Measurements from ENCODE around the gene FADS3. TPM values are rescaled to one million over a fixed set of nuclear protein-coding genes. Genes with fewer than 3 reads are reported as not detected.

Gene FADS3
- total and polyA plus RNA-seq, 2 of the 13 experiments (the other 11 are each of a cell fraction or from before 2014, with no cell fraction given), result 13.4 to 23.2 TPM

DNA sequence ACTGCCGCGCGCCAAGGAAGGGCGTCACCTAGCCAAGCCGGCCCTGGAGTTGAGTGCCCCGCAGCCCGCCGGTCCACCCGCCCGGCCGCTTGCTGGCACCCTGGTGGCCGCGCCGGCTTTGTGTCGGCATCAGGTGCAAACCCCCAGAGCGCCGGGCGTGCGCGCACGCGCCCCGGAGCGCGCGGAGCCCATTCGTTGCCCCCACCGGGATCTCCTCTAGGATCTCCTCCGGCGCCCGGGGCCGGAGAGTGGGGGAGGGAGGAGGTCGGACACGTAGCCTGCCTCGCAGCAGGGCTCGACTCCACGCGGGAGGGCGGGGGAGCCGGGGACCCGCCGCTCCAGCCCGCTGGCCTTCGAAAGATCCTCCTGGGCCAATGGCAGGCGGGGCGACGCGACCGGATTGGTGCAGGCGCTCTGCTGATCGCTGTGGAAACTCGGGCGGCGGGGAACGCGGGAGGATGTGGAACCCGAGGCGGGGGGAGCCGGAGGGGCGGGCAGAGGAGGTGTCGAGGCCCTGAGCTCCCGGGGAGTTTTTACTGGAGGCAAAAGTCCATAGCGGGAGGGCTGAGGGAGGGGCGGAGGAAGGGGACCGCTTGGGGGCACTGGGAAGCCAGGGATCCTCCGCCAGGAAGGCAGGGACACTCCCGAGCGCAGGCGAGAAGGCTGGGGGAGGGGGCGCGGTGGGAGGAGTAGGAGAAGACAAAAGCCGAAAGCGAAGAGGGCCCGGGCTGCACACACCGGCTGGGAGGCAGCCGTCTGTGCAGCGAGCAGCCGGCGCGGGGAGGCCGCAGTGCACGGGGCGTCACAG lies 63.6 kb downstream of the FADS3 start, which contains the start of gene FADS2 (continued):
- TF ChIP-seq, protein P1, sequence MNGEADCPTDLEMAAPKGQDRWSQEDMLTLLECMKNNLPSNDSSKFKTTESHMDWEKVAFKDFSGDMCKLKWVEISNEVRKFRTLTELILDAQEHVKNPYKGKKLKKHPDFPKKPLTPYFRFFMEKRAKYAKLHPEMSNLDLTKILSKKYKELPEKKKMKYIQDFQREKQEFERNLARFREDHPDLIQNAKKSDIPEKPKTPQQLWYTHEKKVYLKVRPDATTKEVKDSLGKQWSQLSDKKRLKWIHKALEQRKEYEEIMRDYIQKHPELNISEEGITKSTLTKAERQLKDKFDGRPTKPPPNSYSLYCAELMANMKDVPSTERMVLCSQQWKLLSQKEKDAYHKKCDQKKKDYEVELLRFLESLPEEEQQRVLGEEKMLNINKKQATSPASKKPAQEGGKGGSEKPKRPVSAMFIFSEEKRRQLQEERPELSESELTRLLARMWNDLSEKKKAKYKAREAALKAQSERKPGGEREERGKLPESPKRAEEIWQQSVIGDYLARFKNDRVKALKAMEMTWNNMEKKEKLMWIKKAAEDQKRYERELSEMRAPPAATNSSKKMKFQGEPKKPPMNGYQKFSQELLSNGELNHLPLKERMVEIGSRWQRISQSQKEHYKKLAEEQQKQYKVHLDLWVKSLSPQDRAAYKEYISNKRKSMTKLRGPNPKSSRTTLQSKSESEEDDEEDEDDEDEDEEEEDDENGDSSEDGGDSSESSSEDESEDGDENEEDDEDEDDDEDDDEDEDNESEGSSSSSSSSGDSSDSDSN (CRISPR knock-in tag; IDR thresholded peaks at IDR 0.05), result no peak
- TF ChIP-seq ZNF383 (CRISPR knock-in tag; IDR thresholded peaks at IDR 0.05; ENCODE audit: borderline replicate concordance) (no peak), RXRA (CRISPR knock-in tag; IDR thresholded peaks at IDR 0.05) (peak; percentile 7; the same call in 1 of the 2 replicates), KAT2B (IDR thresholded peaks at IDR 0.05; ENCODE audit: borderline replicate concordance, low read depth, low read length) (no peak), ZNF704 (CRISPR knock-in tag; IDR thresholded peaks at IDR 0.05; ENCODE audit: borderline replicate concordance) (peak; percentile 23; the same call in 1 of the 2 replicates), CENPX (CRISPR knock-in tag; IDR thresholded peaks at IDR 0.05) (no peak), RARA (CRISPR knock-in tag; IDR thresholded peaks at IDR 0.05) (no peak), PPARG (CRISPR knock-in tag; conservative IDR thresholded peaks at IDR 0.05) (no peak), NONO (IDR thresholded peaks at IDR 0.05) (no peak), NONO (CRISPR knock-in tag; conservative IDR thresholded peaks at IDR 0.05) (peak; percentile 71), ISL2 (CRISPR knock-in tag; IDR thresholded peaks at IDR 0.05) (0 out of 2 replicates have a peak, but pooled peaks have one; percentile 10), SKI (IDR thresholded peaks at IDR 0.05; ENCODE audit: partially characterized antibody) (no peak), ZNF281 (CRISPR knock-in tag; IDR thresholded peaks at IDR 0.05; ENCODE audit: borderline replicate concordance) (0 out of 2 replicates have a peak, but pooled peaks have one; percentile 60), ZNF235 (CRISPR knock-in tag; IDR thresholded peaks at IDR 0.05; ENCODE audit: borderline replicate concordance) (peak; percentile 36; the same call in 1 of the 2 replicates), ZNF124 (CRISPR knock-in tag; IDR thresholded peaks at IDR 0.05) (no peak)
- TF ChIP-seq, protein P2, sequence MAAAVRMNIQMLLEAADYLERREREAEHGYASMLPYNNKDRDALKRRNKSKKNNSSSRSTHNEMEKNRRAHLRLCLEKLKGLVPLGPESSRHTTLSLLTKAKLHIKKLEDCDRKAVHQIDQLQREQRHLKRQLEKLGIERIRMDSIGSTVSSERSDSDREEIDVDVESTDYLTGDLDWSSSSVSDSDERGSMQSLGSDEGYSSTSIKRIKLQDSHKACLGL (CRISPR knock-in tag; IDR thresholded peaks at IDR 0.05), result no peak; the same call in 1 of the 2 replicates
- TF ChIP-seq, protein P3, sequence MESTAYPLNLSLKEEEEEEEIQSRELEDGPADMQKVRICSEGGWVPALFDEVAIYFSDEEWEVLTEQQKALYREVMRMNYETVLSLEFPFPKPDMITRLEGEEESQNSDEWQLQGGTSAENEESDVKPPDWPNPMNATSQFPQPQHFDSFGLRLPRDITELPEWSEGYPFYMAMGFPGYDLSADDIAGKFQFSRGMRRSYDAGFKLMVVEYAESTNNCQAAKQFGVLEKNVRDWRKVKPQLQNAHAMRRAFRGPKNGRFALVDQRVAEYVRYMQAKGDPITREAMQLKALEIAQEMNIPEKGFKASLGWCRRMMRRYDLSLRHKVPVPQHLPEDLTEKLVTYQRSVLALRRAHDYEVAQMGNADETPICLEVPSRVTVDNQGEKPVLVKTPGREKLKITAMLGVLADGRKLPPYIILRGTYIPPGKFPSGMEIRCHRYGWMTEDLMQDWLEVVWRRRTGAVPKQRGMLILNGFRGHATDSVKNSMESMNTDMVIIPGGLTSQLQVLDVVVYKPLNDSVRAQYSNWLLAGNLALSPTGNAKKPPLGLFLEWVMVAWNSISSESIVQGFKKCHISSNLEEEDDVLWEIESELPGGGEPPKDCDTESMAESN (CRISPR knock-in tag; conservative IDR thresholded peaks at IDR 0.05), result 0 out of 2 replicates have a peak, but pooled peaks have one; percentile 17
- TF ChIP-seq, protein P4, sequence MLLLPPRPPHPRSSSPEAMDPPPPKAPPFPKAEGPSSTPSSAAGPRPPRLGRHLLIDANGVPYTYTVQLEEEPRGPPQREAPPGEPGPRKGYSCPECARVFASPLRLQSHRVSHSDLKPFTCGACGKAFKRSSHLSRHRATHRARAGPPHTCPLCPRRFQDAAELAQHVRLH (CRISPR knock-in tag; IDR thresholded peaks at IDR 0.05; ENCODE audit: borderline replicate concordance, low read depth), result peak; percentile 59; the same call in 1 of the 2 replicates
